Caco-2 (cell line): ENCODE results near the gene UCHL3. TPM values are rescaled to one million over a fixed set of nuclear protein-coding genes. Genes with fewer than 3 reads are reported as not detected.

Experiments used
- BruUV-seq: library from RNA; stranded (reverse); fragments of 400-500 nt; replicated peaks from 2 replicates; lab custom pipeline; 2021; lab: Mats Ljungman, UMichigan
- CTCF ChIA-PET: fragments of 300-600 bp; sonication (Branson Sonifier 250); formaldehyde crosslinking; loops from one replicate; lab custom pipeline; 2022; ENCODE audit warnings: antibody characterized with exemption; lab: Charles Lee
- POLR2A ChIA-PET: fragments of 300-600 bp; sonication (Branson Sonifier 250); formaldehyde crosslinking; loops from one replicate; lab custom pipeline; 2022; ENCODE audit warnings: antibody characterized with exemption; lab: Charles Lee
- DNase-seq, 2 experiments: peaks; one replicate each; pipeline versions ENCODE4 v3.0.0 to v3.0.0-alpha.2; 2020 to 2022
- H3K27me3 ChIP-seq: replicated peaks from 2 replicates; pipeline ENCODE4 v1.6.0; 2011; ENCODE audit warnings: low read length; ENCODE audit not compliant: control insufficient read depth, insufficient read depth
- H3K36me3 ChIP-seq: 2 replicates; pipeline ENCODE4 v1.5.1; 2011; ENCODE audit warnings: low read length; ENCODE audit not compliant: control insufficient read depth, insufficient read depth
- H3K4me1 ChIP-seq: fragments of 250-450 bp; sonication (Bioruptor Pico); 2 replicates; pipeline ENCODE4 v1.5.1; 2020; ENCODE audit warnings: mild to moderate bottlenecking
- H3K4me3 ChIP-seq: 2 replicates; pipeline ENCODE4 v1.5.1; 2011; ENCODE audit warnings: low read depth, mild to moderate bottlenecking, control low read depth, low read length
- H3K9me3 ChIP-seq: fragments of 250-450 bp; sonication (Bioruptor Pico); 2 replicates; pipeline ENCODE4 v1.5.1; 2020; ENCODE audit warnings: mild to moderate bottlenecking, moderate library complexity
- H3K27ac Mint-ChIP-seq: one replicate; pipeline ENCODE4 v1.8.0; 2022; ENCODE audit warnings: mixed read lengths; ENCODE audit not compliant: unreplicated experiment
- H3K27me3 Mint-ChIP-seq: one replicate; pipeline ENCODE4 v1.8.0; 2022; ENCODE audit warnings: mixed read lengths; ENCODE audit not compliant: insufficient read depth, unreplicated experiment
- H3K36me3 Mint-ChIP-seq: one replicate; pipeline ENCODE4 v1.8.0; 2022; ENCODE audit warnings: mild to moderate bottlenecking, mixed read lengths; ENCODE audit not compliant: insufficient read depth, unreplicated experiment
- H3K4me1 Mint-ChIP-seq: one replicate; pipeline ENCODE4 v1.8.0; 2022; ENCODE audit warnings: low read depth, mixed read lengths; ENCODE audit not compliant: unreplicated experiment
- H3K4me3 Mint-ChIP-seq: one replicate; pipeline ENCODE4 v1.8.0; 2022; ENCODE audit warnings: mild to moderate bottlenecking, moderate library complexity, mixed read lengths; ENCODE audit not compliant: unreplicated experiment
- H3K9me3 Mint-ChIP-seq: one replicate; pipeline ENCODE4 v1.8.0; 2022; ENCODE audit warnings: mixed read lengths; ENCODE audit not compliant: unreplicated experiment
- CTCF ChIP-seq, 2 experiments: fragments of 200-600 bp in 1 of 2; IDR thresholded peaks; 1 replicate in 1 of 2; 2 replicates in 1 of 2; pipeline versions ENCODE4 v1.5.1 to v1.8.0; 2011 to 2022; ENCODE audit warnings: antibody characterized with exemption in 1 of 2, control low read depth in 1 of 2, inconsistent platforms in 1 of 2, low read depth in 1 of 2, low read length in 1 of 2, mild to moderate bottlenecking in 1 of 2, moderate library complexity in 1 of 2; ENCODE audit not compliant: insufficient read depth in 1 of 2, severe bottlenecking in 1 of 2, unreplicated experiment in 1 of 2
- intact Hi-C: fragments of 100-400 bp; cut with micrococcal nuclease; formaldehyde crosslinking; loops from one replicate; pipeline ENCODE4 v1.10.0; 2022; ENCODE audit not compliant: unreplicated experiment
- total RNA-seq: library from RNA; stranded (reverse); gene quantifications from 2 replicates; pipeline ENCODE4 v1.2.3, GENCODE V29; 2022

UCHL3 gene
- total RNA-seq, 1 experiment from 2014 or later = 122 TPM

- Histone ChIP-seq H3K4me1 (no peaks in the 10 kb centered on the region), H3K4me3 (no peak overlapping the region), H3K9me3 (no peaks in the 10 kb centered on the region), H3K36me3 (no peaks in the 10 kb centered on the region), H3K27me3 (no peaks in the 10 kb centered on the region)
- H3K27ac Mint-ChIP-seq = no peak overlapping the region
- DNase-seq = no peak
- no peaks in the 10 kb centered on the region for H3K4me1 Mint-ChIP-seq
- intact Hi-C loops = no loop called here
- POLR2A ChIA-PET = interaction anchor here (0.5 kb wide), 1 partner anchor 31 kb away, joined by 3 read pairs; no protein-coding TSS in a partner anchor
- no peaks in the 10 kb centered on the region for H3K9me3 Mint-ChIP-seq
- H3K36me3 Mint-ChIP-seq = peaks cover 17% of the 10 kb centered on the region
- no peak overlapping the region for H3K4me3 Mint-ChIP-seq
- CTCF ChIA-PET = no interaction called here
- H3K27me3 Mint-ChIP-seq = no peaks in the 10 kb centered on the region
- no TSS peak for BruUV-seq
- TF ChIP-seq CTCF (IDR thresholded peaks at IDR 0.05; ENCODE audit: insufficient read depth in 1 of 2, low read depth in 1 of 2, low read length in 1 of 2, severe bottlenecking in 1 of 2, unreplicated experiment in 1 of 2) = no peak
These were observed 50.8 kb downstream of the UCHL3 start for GRCh38 chr13:75600371-75600770.

- no peaks in the 10 kb centered on the region for H3K9me3 ChIP-seq
- no peaks in the 10 kb centered on the region for H3K4me1 ChIP-seq
- H3K4me3 ChIP-seq = no peak overlapping the region
- no peak overlapping the region for H3K27ac Mint-ChIP-seq
- intact Hi-C loops = no loop called here
- peaks cover 35% of the 10 kb centered on the region for H3K36me3 Mint-ChIP-seq
- H3K4me1 Mint-ChIP-seq = peaks cover 16% of the 10 kb centered on the region
- BruUV-seq = no TSS peak
- H3K27me3 ChIP-seq = no peaks in the 10 kb centered on the region
- no peaks in the 10 kb centered on the region for H3K36me3 ChIP-seq
- TF ChIP-seq CTCF (IDR thresholded peaks at IDR 0.05; ENCODE audit: insufficient read depth in 1 of 2, low read depth in 1 of 2, low read length in 1 of 2, severe bottlenecking in 1 of 2, unreplicated experiment in 1 of 2) = no peak
- DNase-seq = no peak
- POLR2A ChIA-PET = no interaction called here
- no peaks in the 10 kb centered on the region for H3K27me3 Mint-ChIP-seq
- H3K9me3 Mint-ChIP-seq = no peaks in the 10 kb centered on the region
- CTCF ChIA-PET = no interaction called here
- no peak overlapping the region for H3K4me3 Mint-ChIP-seq
These were observed 53.4 kb downstream of the UCHL3 start for GRCh38 chr13:75603038-75603437.

- intact Hi-C loops = no loop called here
- no peaks in the 10 kb centered on the region for H3K27me3 ChIP-seq
These were observed 57.9 kb downstream of the UCHL3 start for GRCh38 chr13:75607447-75607846.

More at GRCh38 chr13:75607447-75607846, 57.9 kb downstream of the UCHL3 start:
- CTCF ChIA-PET = no interaction called here
- POLR2A ChIA-PET = interaction anchor here (0.5 kb wide), 1 partner anchor 64 kb away, joined by 7 read pairs; no protein-coding TSS in a partner anchor
- Mint-ChIP-seq H3K4me3 (no peak overlapping the region), H3K27ac (no peak overlapping the region), H3K27me3 (no peaks in the 10 kb centered on the region), H3K4me1 (peaks cover 22% of the 10 kb centered on the region), H3K36me3 (peaks cover 24% of the 10 kb centered on the region), H3K9me3 (no peaks in the 10 kb centered on the region)
- Histone ChIP-seq H3K36me3 (no peaks in the 10 kb centered on the region), H3K9me3 (no peaks in the 10 kb centered on the region), H3K4me1 (peaks cover 12% of the 10 kb centered on the region), H3K4me3 (no peak overlapping the region)
- TF ChIP-seq CTCF (IDR thresholded peaks at IDR 0.05; ENCODE audit: insufficient read depth in 1 of 2, low read depth in 1 of 2, low read length in 1 of 2, severe bottlenecking in 1 of 2, unreplicated experiment in 1 of 2) = no peak
- no peak for DNase-seq
- BruUV-seq = no TSS peak
